HFF-Myc (cell line): ENCODE data around the gene LEF1.

Experiments used
- DNase-seq: peaks from one replicate; pipeline ENCODE4 v3.0.0-alpha.2; 2011; ENCODE audit warnings: low read depth; ENCODE audit errors: extremely low read depth
- H3K4me3 ChIP-seq: replicated peaks from 2 replicates; pipeline ENCODE4 v1.5.1; 2011; ENCODE audit warnings: low read depth, mild to moderate bottlenecking, control low read depth, low read length
- TF ChIP-seq, protein P1 (sequence below): IDR thresholded peaks from 2 replicates; pipeline ENCODE4 v1.5.1; 2012; ENCODE audit warnings: mild to moderate bottlenecking, low read depth, low read length, control low read depth; ENCODE audit errors: missing control alignments

LEF1 gene

GRCh38 chr4:108116423-108117168 lies 52.1 kb downstream of the LEF1 start:
- TF ChIP-seq, protein P1, sequence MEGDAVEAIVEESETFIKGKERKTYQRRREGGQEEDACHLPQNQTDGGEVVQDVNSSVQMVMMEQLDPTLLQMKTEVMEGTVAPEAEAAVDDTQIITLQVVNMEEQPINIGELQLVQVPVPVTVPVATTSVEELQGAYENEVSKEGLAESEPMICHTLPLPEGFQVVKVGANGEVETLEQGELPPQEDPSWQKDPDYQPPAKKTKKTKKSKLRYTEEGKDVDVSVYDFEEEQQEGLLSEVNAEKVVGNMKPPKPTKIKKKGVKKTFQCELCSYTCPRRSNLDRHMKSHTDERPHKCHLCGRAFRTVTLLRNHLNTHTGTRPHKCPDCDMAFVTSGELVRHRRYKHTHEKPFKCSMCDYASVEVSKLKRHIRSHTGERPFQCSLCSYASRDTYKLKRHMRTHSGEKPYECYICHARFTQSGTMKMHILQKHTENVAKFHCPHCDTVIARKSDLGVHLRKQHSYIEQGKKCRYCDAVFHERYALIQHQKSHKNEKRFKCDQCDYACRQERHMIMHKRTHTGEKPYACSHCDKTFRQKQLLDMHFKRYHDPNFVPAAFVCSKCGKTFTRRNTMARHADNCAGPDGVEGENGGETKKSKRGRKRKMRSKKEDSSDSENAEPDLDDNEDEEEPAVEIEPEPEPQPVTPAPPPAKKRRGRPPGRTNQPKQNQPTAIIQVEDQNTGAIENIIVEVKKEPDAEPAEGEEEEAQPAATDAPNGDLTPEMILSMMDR, result no peak
- DNase-seq, result no peak
- no peak overlapping the region for H3K4me3 ChIP-seq

- TF ChIP-seq, protein P1, result no peak
- H3K4me3 ChIP-seq, result no peak overlapping the region
- no peak for DNase-seq
These were observed 53.6 kb downstream of the LEF1 start for GRCh38 chr4:108115168-108115526.

- DNase-seq, result no peak
These were observed 54.2 kb downstream of the LEF1 start for GRCh38 chr4:108114503-108114902.

DNA sequence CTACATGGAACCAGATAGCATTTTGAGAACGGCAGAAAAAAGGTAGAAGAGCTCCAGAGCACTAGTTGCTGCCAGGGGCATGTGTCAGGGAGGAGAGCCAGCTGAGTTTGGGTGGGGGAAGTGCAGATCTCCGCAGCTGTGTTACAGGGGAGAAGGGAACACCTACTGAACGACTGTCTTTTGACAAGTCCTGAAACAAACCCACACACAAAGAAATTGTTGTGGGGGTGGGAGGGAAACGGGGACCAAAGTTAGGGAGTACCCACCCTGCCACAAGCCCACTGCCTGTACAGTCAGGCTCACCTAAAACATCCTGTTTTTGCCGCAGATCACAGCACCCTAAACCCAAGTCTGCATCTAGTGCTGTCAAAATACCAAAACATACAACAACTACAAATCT lies 55.5 kb downstream of the LEF1 start:
- no peak for DNase-seq
- TF ChIP-seq, protein P1, result no peak

More at GRCh38 chr4:108114503-108114902, 54.2 kb downstream of the LEF1 start:
- TF ChIP-seq, protein P1, result no peak
- no peak overlapping the region for H3K4me3 ChIP-seq

DNA sequence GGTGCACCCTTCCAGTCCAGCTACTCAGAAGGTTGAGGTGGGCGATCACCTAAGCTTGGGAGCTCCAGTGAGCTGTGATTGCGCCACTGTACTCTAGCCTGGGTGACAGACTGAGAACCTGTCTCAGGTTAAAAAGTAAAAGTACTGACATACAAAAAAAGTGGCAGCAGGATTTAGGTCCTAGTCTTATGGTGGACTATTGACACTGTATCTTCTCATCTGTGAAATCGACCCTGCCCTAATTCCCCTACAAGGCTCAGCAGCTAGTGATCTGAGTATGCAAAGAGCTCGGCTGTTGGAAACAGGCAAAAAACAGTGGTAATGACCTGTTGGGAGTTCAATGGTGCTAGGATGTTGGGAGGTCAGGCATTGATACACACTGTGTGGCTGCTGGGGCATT lies 57.0 kb downstream of the LEF1 start:
- no peak for DNase-seq
- H3K4me3 ChIP-seq, result no peak overlapping the region
- TF ChIP-seq, protein P1, result no peak

More for the DNA sequence above, 55.5 kb downstream of the LEF1 start:
- no peak overlapping the region for H3K4me3 ChIP-seq

DNA sequence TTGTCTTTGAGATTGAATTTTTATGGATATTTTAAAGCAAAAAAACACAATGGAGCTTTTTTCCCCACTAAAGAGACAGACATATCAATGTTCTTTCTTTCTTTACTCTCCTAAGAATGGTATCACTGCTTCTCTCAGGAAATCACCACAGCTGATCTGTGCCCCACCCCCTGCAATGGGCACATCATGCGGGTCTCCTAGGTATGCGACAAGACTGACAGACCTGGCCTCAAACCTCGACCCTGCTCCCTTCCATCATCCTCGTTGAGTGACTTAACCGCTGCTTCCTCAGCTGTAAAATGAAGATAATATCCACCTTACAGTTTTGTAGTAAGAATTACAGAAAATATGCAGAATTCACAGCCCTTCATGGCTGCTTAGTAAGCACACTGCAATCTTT lies 58.3 kb downstream of the LEF1 start:
- H3K4me3 ChIP-seq, result no peak overlapping the region
- no peak for DNase-seq
- TF ChIP-seq, protein P1, result no peak

- TF ChIP-seq, protein P1, result no peak
- H3K4me3 ChIP-seq, result no peak overlapping the region
- DNase-seq, result no peak
These were observed 58.7 kb downstream of the LEF1 start for GRCh38 chr4:108109997-108110416.
